GM12875 (cell line): ENCODE results near the gene RGS19.
"Not testable (repeated sequence)": the region's sequence is repeated elsewhere in the genome, so short reads cannot be mapped to it uniquely, and the experiment has no call there.

Source experiments
- H3K4me3 ChIP-seq: one replicate; pipeline ENCODE4 v1.5.1; 2011; ENCODE audit warnings: low read depth, low read length, control low read depth
- TF ChIP-seq, protein P1 (sequence below): IDR thresholded peaks from 2 replicates; pipeline ENCODE4 v1.5.1; 2011; ENCODE audit warnings: low read depth, mild to moderate bottlenecking, control low read depth, inconsistent platforms, low read length, moderate library complexity, borderline replicate concordance; ENCODE audit not compliant: insufficient read depth

Gene RGS19, protein sequence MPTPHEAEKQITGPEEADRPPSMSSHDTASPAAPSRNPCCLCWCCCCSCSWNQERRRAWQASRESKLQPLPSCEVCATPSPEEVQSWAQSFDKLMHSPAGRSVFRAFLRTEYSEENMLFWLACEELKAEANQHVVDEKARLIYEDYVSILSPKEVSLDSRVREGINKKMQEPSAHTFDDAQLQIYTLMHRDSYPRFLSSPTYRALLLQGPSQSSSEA

DNA sequence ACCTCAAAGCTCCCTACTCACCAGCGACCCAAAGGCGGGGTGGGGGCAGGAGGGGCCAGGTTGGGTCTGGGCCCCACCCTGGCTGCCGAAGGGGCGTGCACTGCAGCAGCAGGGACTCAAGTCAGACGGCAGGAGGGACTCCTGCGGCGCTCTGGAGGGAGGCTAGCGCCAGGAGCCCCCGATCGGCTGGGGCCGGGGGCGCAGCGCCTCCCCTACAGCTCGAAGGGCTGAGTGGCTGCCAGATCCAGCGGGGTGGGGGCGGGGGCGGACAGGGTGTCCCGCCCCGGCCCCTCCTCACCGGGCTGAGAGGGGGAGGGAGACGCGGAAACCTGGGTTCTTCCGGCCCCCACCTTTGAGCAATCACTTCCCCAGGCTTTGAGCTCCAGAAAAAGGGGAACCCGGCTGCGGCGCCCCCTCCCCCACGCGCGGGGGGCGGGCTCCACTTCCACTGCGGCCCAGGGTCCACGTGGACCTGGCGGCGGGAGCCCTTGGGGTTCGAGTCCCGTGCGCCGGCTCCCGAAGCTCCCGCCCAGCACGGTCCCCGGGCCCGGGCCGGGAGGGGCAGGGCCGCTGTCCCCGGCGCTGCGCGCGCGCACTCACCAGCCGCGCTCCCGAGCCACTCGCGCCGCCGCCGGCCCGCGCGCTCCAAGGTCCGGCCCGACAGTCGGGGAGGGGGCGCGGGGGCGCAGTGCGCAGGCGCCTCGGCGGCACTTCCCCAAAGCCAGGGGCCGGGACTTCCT is at the start of gene RGS19:
Gene RGS19 (minus strand): TSS at position 246 of the 740 bp plus-strand sequence. CDS start 2,632 bp downstream, outside the sequence.
- TF ChIP-seq, protein P1, sequence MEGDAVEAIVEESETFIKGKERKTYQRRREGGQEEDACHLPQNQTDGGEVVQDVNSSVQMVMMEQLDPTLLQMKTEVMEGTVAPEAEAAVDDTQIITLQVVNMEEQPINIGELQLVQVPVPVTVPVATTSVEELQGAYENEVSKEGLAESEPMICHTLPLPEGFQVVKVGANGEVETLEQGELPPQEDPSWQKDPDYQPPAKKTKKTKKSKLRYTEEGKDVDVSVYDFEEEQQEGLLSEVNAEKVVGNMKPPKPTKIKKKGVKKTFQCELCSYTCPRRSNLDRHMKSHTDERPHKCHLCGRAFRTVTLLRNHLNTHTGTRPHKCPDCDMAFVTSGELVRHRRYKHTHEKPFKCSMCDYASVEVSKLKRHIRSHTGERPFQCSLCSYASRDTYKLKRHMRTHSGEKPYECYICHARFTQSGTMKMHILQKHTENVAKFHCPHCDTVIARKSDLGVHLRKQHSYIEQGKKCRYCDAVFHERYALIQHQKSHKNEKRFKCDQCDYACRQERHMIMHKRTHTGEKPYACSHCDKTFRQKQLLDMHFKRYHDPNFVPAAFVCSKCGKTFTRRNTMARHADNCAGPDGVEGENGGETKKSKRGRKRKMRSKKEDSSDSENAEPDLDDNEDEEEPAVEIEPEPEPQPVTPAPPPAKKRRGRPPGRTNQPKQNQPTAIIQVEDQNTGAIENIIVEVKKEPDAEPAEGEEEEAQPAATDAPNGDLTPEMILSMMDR, result no peak
- H3K4me3 ChIP-seq, result peak within 1 kb of the TSS; percentile 71

DNA sequence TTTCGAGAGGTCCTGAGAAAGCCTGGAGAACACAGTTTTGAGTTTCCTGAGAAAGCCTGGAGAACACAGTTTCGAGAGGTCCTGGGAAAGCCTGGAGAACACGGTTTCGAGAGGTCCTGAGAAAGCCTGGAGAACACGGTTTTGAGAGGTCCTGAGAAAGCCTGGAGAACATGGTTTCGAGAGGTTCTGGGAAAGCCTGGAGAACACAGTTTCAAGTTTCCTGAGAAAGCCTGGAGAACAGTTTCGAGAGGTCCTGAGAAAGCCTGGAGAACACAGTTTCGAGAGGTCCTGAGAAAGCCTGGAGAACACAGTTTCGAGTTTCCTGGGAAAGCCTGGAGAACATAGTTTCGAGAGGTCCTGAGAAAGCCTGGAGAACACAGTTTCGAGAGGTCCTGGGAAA is 44.2 kb upstream of the RGS19 start:
- not testable (repeated sequence) for H3K4me3 ChIP-seq

DNA sequence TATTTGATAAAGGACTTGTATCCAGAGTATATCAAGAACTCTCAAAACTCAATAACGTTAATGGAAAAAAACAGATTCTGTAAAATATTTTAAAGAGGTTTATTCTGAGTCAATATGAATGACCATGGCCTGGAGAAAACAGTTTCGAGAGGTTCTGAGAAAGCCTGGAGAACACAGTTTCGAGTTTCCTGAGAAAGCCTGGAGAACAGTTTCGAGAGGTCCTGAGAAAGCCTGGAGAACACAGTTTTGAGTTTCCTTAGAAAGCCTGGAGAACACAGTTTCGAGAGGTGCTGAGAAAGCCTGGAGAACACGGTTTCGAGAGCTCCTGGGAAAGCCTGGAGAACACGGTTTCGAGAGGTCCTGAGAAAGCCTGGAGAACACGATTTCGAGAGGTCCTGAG is 43.6 kb upstream of the RGS19 start:
- not testable (repeated sequence) for H3K4me3 ChIP-seq

DNA sequence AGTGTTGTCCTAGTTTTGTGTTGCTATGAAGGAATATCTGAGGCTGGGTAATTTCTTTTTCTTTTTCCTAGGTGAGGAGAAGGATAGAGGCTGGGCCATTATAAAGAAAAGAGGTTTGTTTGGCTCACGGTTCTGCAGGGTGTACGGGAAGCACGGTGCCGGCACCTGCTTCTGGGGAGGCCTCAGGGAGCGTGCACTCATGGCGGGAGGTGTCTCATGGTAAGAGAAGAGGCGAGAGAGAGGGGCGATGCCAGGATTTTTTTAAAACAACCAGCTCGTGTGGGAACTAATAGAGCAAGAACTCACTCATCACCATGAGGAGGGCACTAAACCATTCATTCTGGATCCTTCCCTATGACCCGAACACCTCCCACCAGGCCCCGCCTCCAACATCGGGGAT is 42.3 kb upstream of the RGS19 start:
- TF ChIP-seq, protein P1, result no peak
- no peak overlapping the region for H3K4me3 ChIP-seq

DNA sequence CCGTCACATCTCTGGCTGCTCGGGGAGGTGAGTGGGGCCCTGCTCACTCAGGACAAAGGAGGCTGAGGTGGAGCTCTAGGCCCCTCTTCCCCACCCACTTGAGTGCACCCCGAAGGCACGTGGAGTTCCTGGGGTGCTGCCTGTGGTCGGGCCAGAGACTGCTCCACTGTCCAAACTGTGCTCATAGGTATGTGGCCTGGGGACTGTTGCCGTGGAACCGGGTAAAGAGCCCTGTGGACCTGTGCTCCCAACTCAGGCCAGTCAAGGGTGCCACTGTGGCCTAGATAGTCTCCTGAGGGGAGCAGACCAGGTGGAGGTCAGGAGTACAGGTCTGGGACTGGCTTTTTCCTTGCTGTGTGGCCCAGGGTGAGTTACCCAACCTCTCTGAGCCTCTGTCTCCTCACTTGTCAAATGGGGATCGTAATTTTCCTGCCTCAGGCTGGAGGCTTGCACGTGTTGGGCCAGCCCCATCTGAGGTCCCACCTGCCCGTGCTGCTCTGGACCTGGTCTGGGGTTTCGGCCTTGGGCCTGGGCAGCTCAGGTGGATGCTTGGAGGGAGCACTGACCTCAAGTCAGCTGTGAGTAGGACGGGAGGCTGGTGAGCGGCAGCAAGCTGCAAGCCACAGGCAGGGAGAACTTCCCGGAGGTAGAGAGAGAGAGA is 40.5 kb upstream of the RGS19 start:
- TF ChIP-seq, protein P1, result no peak
- H3K4me3 ChIP-seq, result no peak overlapping the region

DNA sequence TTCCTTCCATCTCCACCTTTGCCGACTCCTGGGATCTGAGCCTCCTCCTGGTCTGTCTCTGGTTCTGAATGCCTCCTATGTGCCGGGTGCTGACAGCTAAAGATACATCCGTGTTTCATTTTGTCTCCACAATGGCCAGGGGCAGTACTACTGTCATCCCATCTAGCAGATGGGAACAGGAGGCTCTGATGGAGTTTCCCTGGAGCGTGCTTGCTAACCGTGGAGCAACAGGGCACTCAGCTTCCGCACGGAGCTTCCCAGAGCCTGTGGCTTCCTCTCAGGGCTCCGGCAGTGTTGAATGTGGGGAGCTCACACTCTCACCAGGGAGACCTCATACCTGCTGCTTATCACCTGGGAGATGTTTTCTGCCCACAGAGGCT is 40.0 kb upstream of the RGS19 start:
- TF ChIP-seq, protein P1, result no peak
- no peak overlapping the region for H3K4me3 ChIP-seq

DNA sequence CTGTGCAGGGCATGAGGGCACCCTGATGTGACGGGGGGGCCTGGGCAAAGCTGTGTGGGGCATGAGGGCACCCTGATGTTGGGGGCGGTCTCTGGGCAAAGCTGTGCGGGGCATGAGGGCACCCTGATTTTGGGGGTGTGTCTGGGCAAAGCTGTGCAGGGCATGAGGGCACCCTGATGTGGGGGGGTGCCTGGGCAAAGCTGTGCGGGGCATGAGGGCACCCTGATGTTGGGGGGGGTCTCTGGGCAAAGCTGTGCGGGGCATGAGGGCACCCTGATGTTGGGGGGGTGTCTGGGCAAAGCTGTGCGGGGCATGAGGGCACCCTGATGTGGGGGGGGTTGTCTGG is 38.1 kb upstream of the RGS19 start:
- not testable (repeated sequence) for H3K4me3 ChIP-seq

DNA sequence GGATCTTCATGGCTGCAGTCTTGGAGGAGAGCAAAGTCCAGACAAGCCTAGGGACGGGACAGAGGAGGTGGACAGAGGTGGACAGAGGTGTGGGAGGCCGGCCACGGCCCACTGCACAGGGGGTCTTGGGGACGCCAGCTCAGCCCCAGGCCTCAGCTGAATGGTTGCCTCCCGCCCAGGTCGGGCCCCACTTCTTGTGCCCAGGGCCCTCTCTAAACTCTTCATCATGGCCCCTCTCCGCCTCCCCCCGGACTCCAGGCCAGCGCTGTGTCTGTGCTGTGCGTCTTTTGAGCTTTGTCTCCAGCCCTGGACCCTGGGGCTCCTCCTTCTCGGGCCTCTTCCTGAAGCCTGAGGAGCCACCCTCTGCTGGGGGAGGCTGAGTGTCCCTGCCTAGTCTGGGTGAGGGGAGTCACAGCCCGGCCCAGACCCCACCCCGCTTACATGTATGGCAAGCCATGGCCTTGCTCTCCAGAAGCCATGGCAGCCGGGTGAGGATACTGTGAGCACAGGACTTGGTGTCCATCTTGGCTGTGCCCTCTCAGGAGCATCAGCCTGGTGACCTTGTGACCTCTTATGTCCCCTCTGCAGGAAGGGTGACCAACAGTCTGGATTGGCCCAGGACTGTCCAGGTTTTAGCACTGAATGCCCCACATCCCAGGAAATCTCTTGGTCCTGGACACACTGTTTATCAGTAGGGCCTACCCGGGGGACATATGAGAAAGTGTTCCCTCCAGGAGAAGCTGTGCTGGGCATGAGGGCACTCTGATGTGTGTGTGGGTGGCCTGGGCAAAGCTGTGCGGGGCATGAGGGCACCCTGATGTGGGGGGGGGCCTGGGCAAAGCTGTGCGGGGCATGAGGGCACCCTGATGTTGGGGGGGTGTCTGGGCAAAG is 37.5 kb upstream of the RGS19 start:
- H3K4me3 ChIP-seq, result no peak overlapping the region
- TF ChIP-seq, protein P1, result no peak
